ENCODE measurements around the gene MED12L.

GRCh38 chr3:151196434-151196833, 111.0 kb downstream of the MED12L start:
- TF ChIP-seq GATA2 (IDR thresholded peaks at IDR 0.05; ENCODE audit: low read depth, low read length) = no peak
- no peak for TF ChIP-seq GATA3 (IDR thresholded peaks at IDR 0.05; ENCODE audit: low read depth, low read length)
